HEK293T (cell line): ENCODE measurements around the gene CPD.

ENCODE experiments used
- ARNT ChIP-seq: fragments of 450-650 bp; IDR thresholded peaks from 2 replicates; pipeline ENCODE4 v1.6.1; 2017; ENCODE audit warnings: mild to moderate bottlenecking
- BHLHE40 ChIP-seq: fragments of 450-650 bp; IDR thresholded peaks from 2 replicates; pipeline ENCODE4 v1.6.1; 2016; ENCODE audit warnings: mild to moderate bottlenecking, moderate library complexity, borderline replicate concordance
- ELF4 ChIP-seq: fragments of 450-650 bp; IDR thresholded peaks from 2 replicates; pipeline ENCODE4 v1.6.1; 2017; ENCODE audit warnings: antibody characterized with exemption
- FOXA1 ChIP-seq: fragments of 450-650 bp; IDR thresholded peaks from 2 replicates; pipeline ENCODE4 v1.6.1; 2016; ENCODE audit warnings: mild to moderate bottlenecking
- FOXK2 ChIP-seq: fragments of 450-650 bp; IDR thresholded peaks from 2 replicates; pipeline ENCODE4 v1.6.1; 2016; ENCODE audit warnings: mild to moderate bottlenecking
- FOXM1 ChIP-seq: fragments of 450-650 bp; IDR thresholded peaks from 2 replicates; pipeline ENCODE4 v1.6.1; 2017; ENCODE audit warnings: mild to moderate bottlenecking, borderline replicate concordance
- HDGF ChIP-seq: fragments of 450-650 bp; IDR thresholded peaks from 2 replicates; pipeline ENCODE4 v1.6.1; 2017; ENCODE audit warnings: antibody characterized with exemption, borderline replicate concordance
- LEF1 ChIP-seq: fragments of 450-650 bp; IDR thresholded peaks from 2 replicates; pipeline ENCODE4 v1.6.1; 2017; ENCODE audit warnings: mild to moderate bottlenecking, borderline replicate concordance
- NFRKB ChIP-seq: fragments of 450-650 bp; IDR thresholded peaks from 2 replicates; pipeline ENCODE4 v1.6.1; 2016; ENCODE audit warnings: mild to moderate bottlenecking, moderate library complexity
- PKNOX1 ChIP-seq: fragments of 450-650 bp; IDR thresholded peaks from 2 replicates; pipeline ENCODE4 v1.6.1; 2016
- SP1 ChIP-seq: fragments of 450-650 bp; IDR thresholded peaks from 2 replicates; pipeline ENCODE4 v1.6.1; 2017
- SUZ12 ChIP-seq: fragments of 450-650 bp; IDR thresholded peaks from 2 replicates; pipeline ENCODE4 v1.6.1; 2016; ENCODE audit warnings: mild to moderate bottlenecking
- TARDBP ChIP-seq: fragments of 450-650 bp; IDR thresholded peaks from 2 replicates; pipeline ENCODE4 v1.6.1; 2016
- ZNF384 ChIP-seq: fragments of 450-650 bp; IDR thresholded peaks from 2 replicates; pipeline ENCODE4 v1.6.1; 2016

GRCh38 chr17:30517786-30518185 is 139.1 kb downstream of the CPD start:
- TF ChIP-seq SP1: no peak
- no peak for TF ChIP-seq HDGF
- TF ChIP-seq ELF4: no peak
- no peak for TF ChIP-seq ARNT
- TF ChIP-seq ZNF384: no peak
- TF ChIP-seq PKNOX1: no peak
- no peak for TF ChIP-seq BHLHE40
- no peak for TF ChIP-seq FOXM1
- TF ChIP-seq TARDBP: no peak
- TF ChIP-seq LEF1: no peak
- TF ChIP-seq FOXA1: no peak
- no peak for TF ChIP-seq FOXK2
- no peak for TF ChIP-seq NFRKB
- TF ChIP-seq SUZ12: no peak
